ENCODE results near the gene ASPSCR1. TPM values are rescaled to one million over a fixed set of nuclear protein-coding genes. Genes with fewer than 3 reads are reported as not detected.

ASPSCR1 gene
- total RNA-seq, 1 donor from 2014 or later = 55.5 TPM

GRCh38 chr17:81992306-81993102 is 15.1 kb downstream of the ASPSCR1 start:
- Mint-ChIP-seq H3K4me3 (ENCODE audit: low read depth) (no peak overlapping the region), H3K36me3 (ENCODE audit: insufficient read depth) (peaks cover 4% of the 10 kb centered on the region), H3K27me3 (no peaks in the 10 kb centered on the region), H3K27ac (no peak overlapping the region), H3K9me3 (ENCODE audit: low read depth) (no peaks in the 10 kb centered on the region), H3K4me1 (ENCODE audit: low read depth) (peaks cover 2% of the 10 kb centered on the region)
- no peak for TF ChIP-seq CTCF (IDR thresholded peaks at IDR 0.05; ENCODE audit: unreplicated experiment)
- DNase-seq (ENCODE audit: low spot score, unreplicated experiment) = no peak

- no peak for TF ChIP-seq CTCF (IDR thresholded peaks at IDR 0.05; ENCODE audit: unreplicated experiment)
- Mint-ChIP-seq H3K27ac (no peak overlapping the region), H3K36me3 (ENCODE audit: insufficient read depth) (peaks cover 4% of the 10 kb centered on the region), H3K27me3 (no peaks in the 10 kb centered on the region), H3K9me3 (ENCODE audit: low read depth) (no peaks in the 10 kb centered on the region), H3K4me3 (ENCODE audit: low read depth) (no peak overlapping the region), H3K4me1 (ENCODE audit: low read depth) (peaks cover 2% of the 10 kb centered on the region)
- DNase-seq (ENCODE audit: low spot score, unreplicated experiment) = no peak
Measured at GRCh38 chr17:81993729-81994592, 16.5 kb downstream of the ASPSCR1 start.

GRCh38 chr17:81994593-81995462 is 17.4 kb downstream of the ASPSCR1 start:
- no peak for DNase-seq (ENCODE audit: low spot score, unreplicated experiment)
- peak overlapping the region; percentile 37 for H3K27ac Mint-ChIP-seq

GRCh38 chr17:81995463-81996231 is 18.2 kb downstream of the ASPSCR1 start:
- DNase-seq (ENCODE audit: low spot score, unreplicated experiment) = no peak
- Mint-ChIP-seq H3K36me3 (ENCODE audit: insufficient read depth) (peaks cover 2% of the 10 kb centered on the region), H3K4me1 (ENCODE audit: low read depth) (peaks cover 2% of the 10 kb centered on the region), H3K9me3 (ENCODE audit: low read depth) (no peaks in the 10 kb centered on the region), H3K4me3 (ENCODE audit: low read depth) (no peak overlapping the region), H3K27ac (no peak overlapping the region), H3K27me3 (no peaks in the 10 kb centered on the region)
- TF ChIP-seq CTCF (IDR thresholded peaks at IDR 0.05; ENCODE audit: unreplicated experiment) = no peak

More at GRCh38 chr17:81994593-81995462, 17.4 kb downstream of the ASPSCR1 start:
- Mint-ChIP-seq H3K36me3 (ENCODE audit: insufficient read depth) (peaks cover 4% of the 10 kb centered on the region), H3K4me1 (ENCODE audit: low read depth) (peaks cover 2% of the 10 kb centered on the region), H3K4me3 (ENCODE audit: low read depth) (no peak overlapping the region), H3K9me3 (ENCODE audit: low read depth) (no peaks in the 10 kb centered on the region), H3K27me3 (no peaks in the 10 kb centered on the region)
- TF ChIP-seq CTCF (IDR thresholded peaks at IDR 0.05; ENCODE audit: unreplicated experiment) = no peak

Measured in progenitor cell of endocrine pancreas (in vitro differentiated cells).